NCI-H82 (cell line): ENCODE data around the gene AADACL4.
A peak's percentile ranks its signal among the peaks of the same experiment; 100 is the strongest.

ENCODE experiments used
- DNase-seq: peaks from one replicate; lab custom pipeline; 2025; lab: John Stamatoyannopoulos, UW

AADACL4 gene

GRCh38 chr1:12643785-12644184 lies at the start of gene AADACL4:
TSS of gene AADACL4 (plus strand) at chr1:12644085. CDS start at chr1:12644547, 462 bp downstream.
- DNase-seq = no peak

GRCh38 chr1:12594490-12594889 lies 49.4 kb upstream of the AADACL4 start:
- no peak for DNase-seq

GRCh38 chr1:12594966-12595756 lies 48.7 kb upstream of the AADACL4 start:
- peak; percentile 31 for DNase-seq

DNA sequence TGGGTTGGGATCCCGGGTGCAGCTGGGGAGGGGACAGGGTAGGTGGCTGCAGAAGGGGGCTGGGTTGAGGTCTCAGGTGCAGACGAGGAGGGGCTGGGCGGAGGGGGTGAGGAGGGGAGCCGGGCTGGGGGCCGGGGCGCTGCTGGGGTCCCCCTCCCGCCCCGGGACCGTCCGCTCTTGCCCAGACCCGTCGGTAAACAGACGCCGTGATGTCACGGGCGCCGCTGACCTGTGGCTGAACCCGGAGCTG lies 48.2 kb upstream of the AADACL4 start:
- no peak for DNase-seq

DNA sequence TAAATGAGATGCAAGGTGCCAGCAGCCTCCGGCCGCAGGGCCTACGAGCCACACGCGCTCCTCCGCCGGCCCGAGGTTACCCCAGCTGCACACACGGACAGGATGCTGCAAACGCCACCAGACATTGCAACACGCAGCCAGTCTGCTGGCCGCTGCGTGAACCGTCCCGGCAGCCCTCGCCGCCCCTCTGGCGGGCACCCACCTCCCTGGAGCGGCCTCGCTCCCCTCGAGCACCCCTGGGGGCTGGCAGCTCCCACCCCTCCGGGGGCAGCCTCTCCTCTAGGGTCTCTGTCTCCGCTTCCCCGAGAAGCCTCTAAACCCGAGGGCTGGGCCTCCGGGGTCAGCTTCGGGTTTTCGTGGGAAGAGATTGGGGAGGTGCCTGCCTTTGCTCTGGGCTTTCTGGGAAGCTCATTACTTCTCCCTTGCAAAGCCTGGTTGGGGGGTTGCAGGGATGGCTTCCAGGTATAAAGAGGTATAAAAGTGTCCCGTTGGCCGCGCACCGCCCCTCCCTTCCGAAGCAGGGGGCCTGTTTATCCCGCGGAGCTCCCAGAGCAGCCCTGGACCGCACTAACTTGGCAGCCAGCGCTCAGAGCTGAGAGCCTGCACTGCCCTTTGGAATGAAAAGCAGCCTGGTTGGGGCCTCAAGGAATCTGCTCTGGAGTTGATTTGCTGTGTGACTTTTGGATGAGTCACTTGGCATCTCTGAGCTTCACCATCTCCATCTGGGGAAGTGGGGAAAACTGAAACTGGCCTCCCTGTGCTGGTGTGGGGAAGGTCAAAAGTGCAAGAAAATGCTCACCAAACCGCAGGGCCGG lies 47.7 kb upstream of the AADACL4 start:
- peak; percentile 21 for DNase-seq

- no peak for DNase-seq
Observed at GRCh38 chr1:12597792-12598191, 46.1 kb upstream of the AADACL4 start.

GRCh38 chr1:12598974-12599373 lies 44.9 kb upstream of the AADACL4 start:
- DNase-seq = peak; percentile 90

- no peak for DNase-seq
Observed at GRCh38 chr1:12599657-12600056, 44.2 kb upstream of the AADACL4 start.

GRCh38 chr1:12600335-12600734 lies 43.5 kb upstream of the AADACL4 start:
- no peak for DNase-seq

DNA sequence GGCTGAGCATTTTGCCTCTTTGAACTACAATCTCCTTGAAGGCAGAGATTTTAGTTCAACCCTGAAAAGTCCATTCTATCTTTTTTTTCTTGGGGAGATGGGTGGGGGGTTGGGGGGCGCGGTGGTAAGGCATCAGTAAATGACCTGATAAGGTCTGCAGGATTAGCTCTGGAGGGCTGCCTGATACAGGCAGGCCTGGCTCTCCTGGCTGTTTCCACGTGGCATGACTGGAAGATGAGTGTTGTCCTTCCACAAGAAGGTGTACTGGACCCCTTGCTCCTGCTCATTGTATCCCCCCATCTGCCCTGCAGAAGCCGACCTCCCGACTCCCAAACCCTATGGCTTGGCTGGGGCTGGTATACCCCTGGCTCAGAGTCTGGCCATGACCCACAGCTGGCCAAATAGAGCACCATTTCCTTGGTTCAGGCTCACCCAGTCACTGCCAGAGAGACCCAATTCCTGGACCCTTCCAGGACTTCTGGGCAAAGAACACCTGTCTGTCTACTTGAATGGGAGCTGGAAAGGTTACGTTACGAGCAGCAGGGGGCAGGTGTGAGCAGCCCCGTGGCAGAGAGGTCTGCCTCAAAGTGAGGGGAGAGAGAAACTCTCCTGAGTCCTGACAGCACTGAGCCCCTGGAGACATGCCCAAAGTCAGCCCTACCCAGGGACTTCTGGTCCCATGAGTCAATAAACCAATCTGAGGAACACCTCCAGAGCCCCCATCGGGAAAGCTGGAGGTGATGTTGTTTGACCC lies 42.8 kb upstream of the AADACL4 start:
- DNase-seq = peak; percentile 64

- no peak for DNase-seq
Observed at GRCh38 chr1:12601700-12602658, 41.9 kb upstream of the AADACL4 start.

- DNase-seq = no peak
Observed at GRCh38 chr1:12602659-12603024, 41.2 kb upstream of the AADACL4 start.

DNA sequence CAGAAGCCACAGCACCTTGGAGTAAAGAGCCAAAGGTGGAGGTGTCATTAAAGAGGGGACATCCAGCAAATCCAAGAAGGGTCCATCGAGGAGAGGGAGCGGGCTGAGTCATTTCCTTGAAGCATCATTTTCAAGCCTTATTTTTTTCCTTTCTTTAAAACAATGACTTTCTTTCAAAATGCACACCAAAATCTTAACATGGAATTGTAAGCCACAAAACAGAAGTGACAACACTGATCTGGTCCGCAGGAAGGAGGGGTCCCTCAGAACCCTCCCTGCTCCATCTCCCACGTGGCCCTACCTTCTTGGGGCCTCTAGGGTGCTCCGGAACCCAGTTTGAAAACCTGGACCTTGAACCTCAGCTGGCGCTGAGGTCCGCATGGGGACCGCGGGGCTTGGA lies 40.7 kb upstream of the AADACL4 start:
- DNase-seq = no peak

DNA sequence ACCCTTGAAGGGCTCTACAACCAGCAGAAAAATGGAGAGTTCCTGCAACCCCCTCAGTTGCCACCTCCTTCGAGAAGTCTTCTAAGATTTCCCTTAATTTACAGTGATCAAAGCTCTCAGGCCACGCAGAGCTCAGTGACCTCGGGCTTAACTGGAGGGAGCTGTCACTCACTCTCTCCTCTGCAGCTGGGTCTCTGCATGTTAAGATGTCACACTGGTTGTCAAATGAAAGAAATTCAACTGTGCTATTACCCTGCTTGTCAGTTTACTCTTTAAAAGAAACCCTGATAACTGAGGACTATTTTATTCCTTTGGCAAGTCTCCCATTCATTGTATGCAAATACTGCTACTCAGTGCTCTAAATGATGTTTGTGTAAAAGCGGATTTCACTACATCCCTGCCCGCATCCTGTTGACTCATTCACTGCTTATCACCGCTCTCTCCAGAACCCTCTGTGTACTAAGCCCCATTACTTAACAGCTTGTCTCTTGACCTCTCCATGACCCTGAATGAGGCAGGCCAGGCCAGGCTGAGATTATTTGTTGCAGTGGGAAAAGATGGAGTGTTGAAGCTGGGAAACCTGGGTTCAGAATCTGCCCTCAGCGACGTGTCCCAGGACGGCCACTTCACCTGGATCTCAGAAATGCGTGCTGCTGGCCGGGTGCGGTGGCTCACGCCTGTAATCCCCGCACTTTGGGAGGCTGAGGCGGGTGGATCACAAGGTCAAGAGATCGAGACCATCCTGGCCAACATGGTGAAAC lies 39.6 kb upstream of the AADACL4 start:
- DNase-seq = peak; percentile 95

DNA sequence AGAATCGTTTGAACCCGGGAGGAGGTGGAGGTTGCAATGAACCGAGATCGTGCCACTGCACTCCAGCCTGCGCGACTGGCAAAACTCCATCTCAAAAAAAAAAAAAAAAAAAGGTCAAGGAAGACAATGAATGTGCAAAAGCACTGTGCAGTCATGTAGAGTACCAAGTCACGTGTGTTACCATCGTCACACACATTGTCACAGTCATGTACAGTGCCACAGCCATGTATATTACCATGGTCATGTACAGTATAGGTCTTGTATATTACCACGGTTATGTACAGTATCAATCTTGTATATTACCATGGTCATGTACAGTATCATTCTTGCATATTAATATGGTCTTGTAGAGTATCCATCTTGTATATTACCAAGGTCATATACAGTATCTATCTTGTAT lies 38.9 kb upstream of the AADACL4 start:
- no peak for DNase-seq

DNA sequence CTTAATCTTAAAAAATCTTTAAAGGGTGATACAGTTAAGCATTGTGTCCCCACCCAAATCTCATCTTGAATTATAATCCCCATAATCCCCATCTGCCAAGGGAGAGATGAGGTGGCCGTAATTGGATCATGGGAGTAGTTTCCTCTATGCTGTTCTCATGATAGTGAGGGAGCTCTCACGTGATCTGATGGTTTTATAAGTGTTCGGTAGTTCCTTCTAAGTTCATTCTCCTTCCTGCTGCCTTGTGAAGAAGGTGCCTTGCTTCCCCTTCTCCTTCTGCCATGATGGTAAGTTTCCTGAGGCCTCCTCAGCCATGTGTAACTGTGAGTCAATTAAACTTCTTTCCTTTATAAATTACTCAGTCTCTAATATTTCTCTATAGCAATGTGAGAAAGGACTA lies 36.6 kb upstream of the AADACL4 start:
- peak; percentile 95 for DNase-seq

- DNase-seq = no peak
Observed at GRCh38 chr1:12608311-12608957, 35.5 kb upstream of the AADACL4 start.

DNA sequence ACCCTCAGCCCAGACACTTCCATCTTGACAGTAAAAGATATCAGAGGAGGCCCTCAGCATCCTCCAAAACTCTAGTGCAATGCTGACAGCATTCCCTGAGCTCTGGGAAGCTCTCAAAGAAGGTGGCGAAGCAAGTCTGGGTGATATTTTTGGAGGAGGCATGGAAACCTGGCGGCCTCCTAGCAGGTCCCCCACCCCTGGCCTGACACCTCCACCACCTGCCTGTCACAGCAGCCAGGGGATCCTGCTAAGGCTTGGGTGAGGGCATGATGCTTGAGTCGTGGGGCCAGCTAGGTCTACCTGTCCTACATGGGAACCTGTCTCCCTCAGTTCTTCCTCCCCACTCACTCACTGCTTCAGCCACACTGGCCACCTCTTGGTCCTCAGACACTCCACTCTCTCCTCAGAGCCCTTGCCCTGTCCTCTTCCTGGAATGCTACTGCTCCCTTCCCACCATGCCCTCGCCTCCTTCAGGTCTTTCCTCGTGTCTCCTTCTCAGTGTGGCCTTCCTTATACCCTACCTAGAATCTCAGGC lies 34.3 kb upstream of the AADACL4 start:
- DNase-seq = no peak

DNA sequence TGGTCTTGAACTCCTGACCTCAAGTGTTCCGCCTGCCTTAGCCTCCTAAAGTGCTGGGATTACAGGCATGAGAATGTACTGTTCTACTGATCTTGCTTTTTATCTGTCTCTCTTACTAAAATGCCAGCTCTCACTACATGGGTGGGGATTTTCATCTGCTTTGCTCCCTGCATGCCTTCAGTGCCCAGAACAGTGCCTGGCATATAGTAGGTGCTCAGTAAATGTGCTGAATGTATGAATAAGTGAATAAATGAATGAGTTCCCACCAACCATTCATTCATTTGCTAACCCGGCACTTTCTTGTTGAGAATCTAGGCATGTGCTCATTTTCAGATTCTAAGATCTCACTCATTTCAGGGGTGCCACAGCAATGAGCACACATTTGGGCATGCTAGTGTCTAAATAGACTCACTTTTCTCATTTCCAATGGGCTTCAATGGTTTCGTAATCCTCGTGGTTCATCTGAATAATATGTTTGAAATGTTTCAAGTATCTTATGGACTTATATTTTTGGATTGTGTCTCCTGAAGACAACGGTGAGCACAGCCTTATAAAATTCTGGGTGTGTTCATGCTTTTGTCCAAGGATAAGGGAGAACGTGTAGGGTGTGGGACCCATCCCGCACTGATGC lies 33.5 kb upstream of the AADACL4 start:
- DNase-seq = no peak

DNA sequence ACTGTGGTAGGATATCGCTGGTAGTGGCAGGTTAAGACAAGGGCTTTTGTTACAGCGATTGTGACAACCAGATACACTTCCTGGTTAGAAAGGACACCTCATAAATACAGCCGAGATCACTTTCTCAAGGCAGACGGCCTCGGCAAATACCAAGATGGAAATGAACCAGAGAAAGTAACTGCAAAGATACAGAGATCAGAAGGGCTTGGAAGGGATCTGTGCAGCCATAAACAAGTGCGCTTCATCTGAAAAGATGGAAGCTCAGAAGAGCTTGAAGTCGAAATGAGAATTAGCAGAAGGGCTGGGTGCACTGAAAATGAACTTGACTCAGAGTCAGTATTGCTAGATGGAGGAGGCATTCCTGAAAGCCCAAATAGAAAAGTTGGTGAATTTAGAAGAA lies 32.9 kb upstream of the AADACL4 start:
- no peak for DNase-seq
